ENCODE measurements around the gene SAXO1.

DNA sequence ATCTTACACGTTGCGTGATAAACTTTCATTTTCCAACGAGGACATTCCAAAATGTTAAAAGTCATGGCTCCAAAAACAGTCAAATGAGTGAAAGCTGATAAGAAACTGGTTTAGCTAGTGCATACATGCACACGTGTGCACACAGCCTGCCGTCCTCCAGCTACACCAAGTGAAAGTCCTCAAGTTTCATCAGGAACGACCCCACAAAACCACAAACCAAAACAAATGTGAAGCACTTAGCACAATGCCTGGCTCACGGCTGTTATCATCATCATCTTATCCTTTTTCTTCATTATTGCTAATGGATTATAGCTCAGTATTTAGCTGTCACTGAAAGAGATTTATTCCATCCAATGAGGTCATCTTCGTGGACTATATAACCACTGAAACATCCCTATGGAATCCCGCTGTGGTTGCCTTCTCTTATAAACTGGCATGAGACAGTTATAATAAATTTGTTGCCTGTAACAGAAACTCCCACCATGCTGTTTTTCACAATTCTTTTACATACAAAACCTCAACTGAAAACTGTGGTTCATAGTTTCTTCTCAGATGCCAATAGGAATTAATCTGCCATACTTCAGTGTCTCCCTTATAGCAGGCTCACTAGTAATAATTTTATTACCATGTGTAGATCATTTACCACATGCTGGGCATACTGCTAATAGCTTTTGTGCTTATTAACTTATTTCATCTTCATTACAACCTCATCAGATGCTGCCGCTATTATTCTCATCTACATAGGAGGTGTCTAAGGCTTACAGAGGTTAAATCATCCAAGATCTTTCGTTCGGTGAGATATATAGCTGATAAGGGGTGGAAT, 56.1 kb downstream of the SAXO1 start:
- no peak for TF ChIP-seq POLR2A (IDR thresholded peaks at IDR 0.05; ENCODE audit: low read length)
- no peak for TF ChIP-seq GATA1 (IDR thresholded peaks at IDR 0.05; ENCODE audit: low read depth, low read length)

Data from erythroblast (primary cell).